Astrocyte (in vitro differentiated cells and primary cell): Measurements from ENCODE around the gene RNF111. TPM values are rescaled to one million over a fixed set of nuclear protein-coding genes. Genes with fewer than 3 reads are reported as not detected.

ENCODE experiments used
- DNase-seq: peaks from one replicate; pipeline ENCODE4 v3.0.0-alpha.2; 2010; ENCODE audit warnings: low read depth
- FAIRE-seq: peaks from 2 replicates; lab custom pipeline; 2011; peaks lifted over from hg19 to GRCh38; lab: Jason Lieb, UNC
- H2AFZ ChIP-seq: 2 replicates; pipeline ENCODE4 v1.6.0; 2012; ENCODE audit warnings: low read depth, low read length, inconsistent platforms
- H3K27ac ChIP-seq: 2 replicates; pipeline ENCODE4 v1.5.1; 2011; ENCODE audit warnings: low read depth, low read length, inconsistent platforms
- H3K27me3 ChIP-seq: 2 replicates; pipeline ENCODE4 v1.6.0; 2011; ENCODE audit warnings: low read length, inconsistent platforms; ENCODE audit not compliant: insufficient read depth
- H3K36me3 ChIP-seq: 2 replicates; pipeline ENCODE4 v1.5.1; 2011; ENCODE audit warnings: low read length, inconsistent platforms; ENCODE audit not compliant: insufficient read depth
- H3K4me1 ChIP-seq: 2 replicates; pipeline ENCODE4 v1.5.1; 2011; ENCODE audit warnings: low read length, inconsistent platforms; ENCODE audit not compliant: insufficient read depth
- H3K4me2 ChIP-seq: 2 replicates; pipeline ENCODE4 v1.6.0; 2012; ENCODE audit warnings: low read length, inconsistent platforms
- H3K4me3 ChIP-seq: 2 replicates; pipeline ENCODE4 v1.5.1; 2011; ENCODE audit warnings: low read depth, mild to moderate bottlenecking, low read length, inconsistent platforms; ENCODE audit not compliant: insufficient read depth
- H3K79me2 ChIP-seq: 2 replicates; pipeline ENCODE4 v1.6.0; 2012; ENCODE audit warnings: mild to moderate bottlenecking, low read length, inconsistent platforms; ENCODE audit not compliant: insufficient read depth
- H3K9ac ChIP-seq: 2 replicates; pipeline ENCODE4 v1.6.0; 2012; ENCODE audit warnings: mild to moderate bottlenecking, low read length, inconsistent platforms
- H3K9me3 ChIP-seq: 2 replicates; pipeline ENCODE4 v1.5.1; 2012; ENCODE audit warnings: low read depth, mild to moderate bottlenecking, low read length, inconsistent platforms; ENCODE audit not compliant: insufficient read depth
- H4K20me1 ChIP-seq: 2 replicates; pipeline ENCODE4 v1.6.0; 2012; ENCODE audit warnings: low read length, inconsistent platforms; ENCODE audit not compliant: insufficient read depth
- H3K27ac Mint-ChIP-seq: one replicate; pipeline ENCODE4 v1.8.0; 2021; ENCODE audit warnings: mild to moderate bottlenecking, mixed read lengths; ENCODE audit not compliant: unreplicated experiment
- H3K27me3 Mint-ChIP-seq: one replicate; pipeline ENCODE4 v1.8.0; 2021; ENCODE audit warnings: low read depth, mixed read lengths; ENCODE audit not compliant: unreplicated experiment
- H3K36me3 Mint-ChIP-seq: one replicate; pipeline ENCODE4 v1.8.0; 2021; ENCODE audit warnings: low read depth, mixed read lengths; ENCODE audit not compliant: unreplicated experiment
- H3K4me1 Mint-ChIP-seq: one replicate; pipeline ENCODE4 v1.8.0; 2021; ENCODE audit warnings: low read depth, mixed read lengths; ENCODE audit not compliant: unreplicated experiment
- H3K4me3 Mint-ChIP-seq: one replicate; pipeline ENCODE4 v1.8.0; 2021; ENCODE audit warnings: mild to moderate bottlenecking, moderate library complexity, mixed read lengths; ENCODE audit not compliant: unreplicated experiment
- H3K9me3 Mint-ChIP-seq: one replicate; pipeline ENCODE4 v1.8.0; 2021; ENCODE audit warnings: mild to moderate bottlenecking, mixed read lengths; ENCODE audit not compliant: unreplicated experiment
- EZH2 ChIP-seq: IDR thresholded peaks from 2 replicates; pipeline ENCODE4 v1.6.1; 2012; ENCODE audit warnings: mild to moderate bottlenecking, low read length, inconsistent platforms; ENCODE audit not compliant: insufficient read depth
- total RNA-seq: library from RNA; stranded (reverse); gene quantifications from 2 replicates; pipeline ENCODE4 v1.2.1, GENCODE V29; 2021
- TF ChIP-seq, protein P1 (sequence below): IDR thresholded peaks from 2 replicates; pipeline ENCODE4 v1.5.1; 2011; ENCODE audit warnings: low read depth, mild to moderate bottlenecking, inconsistent platforms, low read length, moderate library complexity; ENCODE audit not compliant: insufficient read depth

RNF111 gene
- total RNA-seq, 1 donor from 2014 or later, result 44.1 TPM

- Mint-ChIP-seq H3K4me1 (peaks cover 9% of the 10 kb centered on the region), H3K36me3 (peaks cover 1% of the 10 kb centered on the region), H3K27ac (no peak overlapping the region), H3K9me3 (no peaks in the 10 kb centered on the region), H3K4me3 (no peak overlapping the region), H3K27me3 (peaks cover 1% of the 10 kb centered on the region)
- Histone ChIP-seq H4K20me1 (no peaks in the 10 kb centered on the region), H3K4me3 (no peak overlapping the region), H3K9me3 (no peaks in the 10 kb centered on the region), H3K79me2 (no peaks in the 10 kb centered on the region), H3K27ac (no peak overlapping the region), H3K36me3 (no peaks in the 10 kb centered on the region), H3K4me2 (no peak overlapping the region), H3K4me1 (peaks cover 2% of the 10 kb centered on the region), H2AFZ (no peak overlapping the region), H3K9ac (no peak overlapping the region), H3K27me3 (no peaks in the 10 kb centered on the region)
- TF ChIP-seq EZH2, result no peak
- TF ChIP-seq, protein P1, sequence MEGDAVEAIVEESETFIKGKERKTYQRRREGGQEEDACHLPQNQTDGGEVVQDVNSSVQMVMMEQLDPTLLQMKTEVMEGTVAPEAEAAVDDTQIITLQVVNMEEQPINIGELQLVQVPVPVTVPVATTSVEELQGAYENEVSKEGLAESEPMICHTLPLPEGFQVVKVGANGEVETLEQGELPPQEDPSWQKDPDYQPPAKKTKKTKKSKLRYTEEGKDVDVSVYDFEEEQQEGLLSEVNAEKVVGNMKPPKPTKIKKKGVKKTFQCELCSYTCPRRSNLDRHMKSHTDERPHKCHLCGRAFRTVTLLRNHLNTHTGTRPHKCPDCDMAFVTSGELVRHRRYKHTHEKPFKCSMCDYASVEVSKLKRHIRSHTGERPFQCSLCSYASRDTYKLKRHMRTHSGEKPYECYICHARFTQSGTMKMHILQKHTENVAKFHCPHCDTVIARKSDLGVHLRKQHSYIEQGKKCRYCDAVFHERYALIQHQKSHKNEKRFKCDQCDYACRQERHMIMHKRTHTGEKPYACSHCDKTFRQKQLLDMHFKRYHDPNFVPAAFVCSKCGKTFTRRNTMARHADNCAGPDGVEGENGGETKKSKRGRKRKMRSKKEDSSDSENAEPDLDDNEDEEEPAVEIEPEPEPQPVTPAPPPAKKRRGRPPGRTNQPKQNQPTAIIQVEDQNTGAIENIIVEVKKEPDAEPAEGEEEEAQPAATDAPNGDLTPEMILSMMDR, result no peak
- DNase-seq (no peak), FAIRE-seq (no peak)
These were observed 20.0 kb upstream of the RNF111 start for GRCh38 chr15:58967479-58967878.

GRCh38 chr15:58977887-58978286 lies 9.6 kb upstream of the RNF111 start:
- no peak for DNase-seq
- Mint-ChIP-seq H3K36me3 (no peaks in the 10 kb centered on the region), H3K4me3 (no peak overlapping the region), H3K9me3 (no peaks in the 10 kb centered on the region), H3K27ac (no peak overlapping the region), H3K4me1 (no peaks in the 10 kb centered on the region), H3K27me3 (peaks cover 3% of the 10 kb centered on the region)
- FAIRE-seq, result no peak
- no peaks in the 10 kb centered on the region for H3K79me2 ChIP-seq
- H4K20me1 ChIP-seq, result no peaks in the 10 kb centered on the region
- no peak overlapping the region for H3K4me3 ChIP-seq
- no peak overlapping the region for H3K9ac ChIP-seq
- no peaks in the 10 kb centered on the region for H3K9me3 ChIP-seq
- no peak for TF ChIP-seq EZH2
- TF ChIP-seq, protein P1, result no peak
- no peak overlapping the region for H3K27ac ChIP-seq
- H2AFZ ChIP-seq, result no peak overlapping the region
- H3K4me2 ChIP-seq, result no peak overlapping the region
- H3K27me3 ChIP-seq, result no peaks in the 10 kb centered on the region
- no peaks in the 10 kb centered on the region for H3K36me3 ChIP-seq
- H3K4me1 ChIP-seq, result no peaks in the 10 kb centered on the region

DNA sequence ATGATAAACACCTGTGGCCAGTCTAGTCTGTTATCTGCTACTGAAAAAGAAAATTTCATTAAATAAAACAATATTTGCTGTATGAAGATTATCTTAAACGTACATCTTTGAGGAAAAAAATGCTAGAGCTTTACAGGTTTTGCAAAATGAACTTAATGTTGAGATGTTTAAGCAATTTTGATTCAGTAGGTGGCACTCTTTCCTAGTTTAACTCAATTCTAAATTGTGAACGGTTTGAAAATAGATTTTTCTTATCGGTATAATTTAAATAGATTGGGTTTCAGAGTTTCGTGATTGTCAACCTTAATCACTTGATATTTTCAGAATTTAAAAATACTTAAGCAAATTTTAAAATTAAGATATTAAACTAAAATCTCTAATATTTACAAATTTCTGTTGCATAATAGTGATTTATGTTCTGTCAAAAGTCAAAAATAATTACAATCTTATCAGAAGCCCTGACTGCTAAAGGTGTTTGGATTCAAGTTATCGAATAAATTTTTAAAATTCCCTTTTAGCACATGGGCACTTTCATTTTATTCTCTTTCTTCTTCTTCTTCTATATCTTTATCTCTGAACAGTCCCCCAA lies 7.0 kb upstream of the RNF111 start:
- Histone ChIP-seq H3K27me3 (peaks cover 5% of the 10 kb centered on the region), H2AFZ (no peak overlapping the region), H3K27ac (no peak overlapping the region), H3K36me3 (no peaks in the 10 kb centered on the region), H3K4me3 (no peak overlapping the region), H3K4me1 (no peaks in the 10 kb centered on the region), H4K20me1 (no peaks in the 10 kb centered on the region), H3K9me3 (no peaks in the 10 kb centered on the region), H3K4me2 (no peak overlapping the region), H3K9ac (no peak overlapping the region), H3K79me2 (no peaks in the 10 kb centered on the region)
- Mint-ChIP-seq H3K27ac (no peak overlapping the region), H3K36me3 (no peaks in the 10 kb centered on the region), H3K27me3 (no peaks in the 10 kb centered on the region), H3K4me1 (no peaks in the 10 kb centered on the region), H3K9me3 (no peaks in the 10 kb centered on the region), H3K4me3 (no peak overlapping the region)
- FAIRE-seq, result peak; percentile 68
- TF ChIP-seq EZH2, result no peak
- TF ChIP-seq, protein P1, result peak; percentile 49
- peak; percentile 3 for DNase-seq
